ENCODE data around the gene MON2. TPM values are rescaled to one million over a fixed set of nuclear protein-coding genes. Genes with fewer than 3 reads are reported as not detected.
"Not testable (repeated sequence)": the region's sequence is repeated elsewhere in the genome, so short reads cannot be mapped to it uniquely, and the experiment has no call there.

The MON2 gene
- total RNA-seq, 4 donors from 2014 or later, result 54.3 to 212 (median 61.9) TPM

DNA sequence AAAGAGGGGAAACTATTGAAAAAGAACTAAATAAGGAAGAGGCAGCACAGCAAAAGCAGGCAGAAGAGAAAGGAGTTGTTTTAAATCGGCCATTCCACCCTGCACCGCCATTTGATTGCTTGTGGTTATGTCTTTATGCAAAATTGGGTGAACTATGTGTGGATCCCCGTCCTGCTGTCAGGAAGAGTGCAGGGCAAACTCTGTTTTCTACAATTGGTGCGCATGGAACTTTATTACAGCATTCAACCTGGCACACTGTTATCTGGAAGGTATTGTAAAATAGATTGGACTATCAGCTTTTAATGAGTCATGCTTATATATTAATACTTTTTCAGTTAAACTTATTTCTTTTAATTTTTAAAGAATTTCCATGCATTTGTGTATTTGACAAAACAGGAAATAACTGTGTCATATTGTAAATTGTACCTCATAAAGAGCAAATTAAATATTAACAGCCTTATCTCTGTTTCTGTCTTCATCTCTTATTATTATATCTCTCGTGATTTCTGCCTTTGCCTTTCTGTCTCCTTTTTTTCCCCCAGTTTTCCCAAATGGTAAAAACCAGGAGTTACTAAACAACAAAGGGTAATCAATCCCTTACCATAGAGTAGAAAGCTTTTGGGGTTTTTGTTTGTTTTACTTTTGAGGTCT, 86.4 kb downstream of the MON2 start:
- Histone ChIP-seq H3K4me3 (no peak overlapping the region), H3K9me3 (no peaks in the 10 kb centered on the region), H3K4me1 (no peaks in the 10 kb centered on the region), H3K27ac (no peak overlapping the region), H3K27me3 (no peaks in the 10 kb centered on the region), H3K36me3 (peaks cover 76% of the 10 kb centered on the region)
- TF ChIP-seq POLR2AphosphoS5 (IDR thresholded peaks at IDR 0.05) (no peak), EP300 (IDR thresholded peaks at IDR 0.05) (no peak), POLR2A (IDR thresholded peaks at IDR 0.05) (no peak)
- TF ChIP-seq, protein P1, sequence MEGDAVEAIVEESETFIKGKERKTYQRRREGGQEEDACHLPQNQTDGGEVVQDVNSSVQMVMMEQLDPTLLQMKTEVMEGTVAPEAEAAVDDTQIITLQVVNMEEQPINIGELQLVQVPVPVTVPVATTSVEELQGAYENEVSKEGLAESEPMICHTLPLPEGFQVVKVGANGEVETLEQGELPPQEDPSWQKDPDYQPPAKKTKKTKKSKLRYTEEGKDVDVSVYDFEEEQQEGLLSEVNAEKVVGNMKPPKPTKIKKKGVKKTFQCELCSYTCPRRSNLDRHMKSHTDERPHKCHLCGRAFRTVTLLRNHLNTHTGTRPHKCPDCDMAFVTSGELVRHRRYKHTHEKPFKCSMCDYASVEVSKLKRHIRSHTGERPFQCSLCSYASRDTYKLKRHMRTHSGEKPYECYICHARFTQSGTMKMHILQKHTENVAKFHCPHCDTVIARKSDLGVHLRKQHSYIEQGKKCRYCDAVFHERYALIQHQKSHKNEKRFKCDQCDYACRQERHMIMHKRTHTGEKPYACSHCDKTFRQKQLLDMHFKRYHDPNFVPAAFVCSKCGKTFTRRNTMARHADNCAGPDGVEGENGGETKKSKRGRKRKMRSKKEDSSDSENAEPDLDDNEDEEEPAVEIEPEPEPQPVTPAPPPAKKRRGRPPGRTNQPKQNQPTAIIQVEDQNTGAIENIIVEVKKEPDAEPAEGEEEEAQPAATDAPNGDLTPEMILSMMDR (IDR thresholded peaks at IDR 0.05), result no peak
- 95% methylated on average over 5 of the region's 5 CpGs for WGBS
- DNase-seq (ENCODE audit: low spot score in 2 of 2), result no peak

- H3K36me3 ChIP-seq, result peaks cover 52% of the 10 kb centered on the region
- not testable (repeated sequence) for H3K27me3 ChIP-seq; H3K4me1 ChIP-seq; H3K4me3 ChIP-seq; H3K27ac ChIP-seq; H3K9me3 ChIP-seq; DNase-seq (ENCODE audit: low spot score in 2 of 2)
- WGBS, result 100% methylated on average over 1 of the region's 1 CpG
Measured at GRCh38 chr12:62559366-62559765, 92.7 kb downstream of the MON2 start.

DNA sequence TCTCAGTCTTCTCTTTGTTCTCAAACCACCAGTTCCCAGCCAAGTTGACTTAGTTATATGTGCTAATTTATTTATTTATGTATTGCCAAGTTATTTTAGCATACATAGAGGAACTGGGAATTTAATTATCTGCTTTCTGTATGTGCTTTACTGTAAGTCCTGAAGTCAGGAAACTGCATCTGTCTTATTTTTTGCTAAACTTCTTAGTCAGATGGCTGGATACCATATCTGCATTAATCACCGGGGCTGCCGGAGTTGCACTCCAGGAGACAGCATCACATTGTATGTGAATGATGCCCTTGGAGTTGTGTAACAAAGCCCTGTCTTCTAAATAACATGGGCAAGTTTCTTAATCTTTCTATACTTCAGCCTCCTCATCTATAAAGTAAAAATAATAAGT, 96.2 kb downstream of the MON2 start:
- Histone ChIP-seq H3K27me3 (no peaks in the 10 kb centered on the region), H3K27ac (no peak overlapping the region), H3K36me3 (peaks cover 49% of the 10 kb centered on the region), H3K4me1 (no peaks in the 10 kb centered on the region), H3K4me3 (no peak overlapping the region), H3K9me3 (no peaks in the 10 kb centered on the region)
- TF ChIP-seq POLR2AphosphoS5 (IDR thresholded peaks at IDR 0.05), result no peak
- TF ChIP-seq, protein P1 (IDR thresholded peaks at IDR 0.05), result no peak
- TF ChIP-seq EP300 (IDR thresholded peaks at IDR 0.05), result no peak
- no peak for TF ChIP-seq POLR2A (IDR thresholded peaks at IDR 0.05)
- DNase-seq (ENCODE audit: low spot score in 2 of 2), result no peak
- 100% methylated on average over 2 of the region's 2 CpGs for WGBS

DNA sequence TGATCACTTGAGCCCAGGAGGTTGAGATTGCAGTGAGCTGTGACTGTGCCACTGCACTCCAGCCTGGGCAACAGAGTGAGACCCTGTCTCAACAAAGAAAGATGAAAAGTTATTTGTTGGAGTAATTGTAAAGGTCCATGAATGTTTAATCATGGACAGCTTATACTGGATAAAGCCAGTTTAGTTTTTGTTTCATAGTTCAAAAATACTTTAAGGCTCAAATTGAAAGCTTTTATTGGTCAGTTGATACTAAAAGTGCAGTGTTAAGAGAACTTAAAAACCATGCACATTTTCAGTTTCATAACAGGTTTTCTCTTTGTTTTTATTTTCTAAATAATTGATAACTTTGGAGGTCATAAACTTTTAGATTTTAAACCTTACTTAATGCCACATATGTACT, 108.4 kb downstream of the MON2 start:
- no peak overlapping the region for H3K4me3 ChIP-seq
- no peak for DNase-seq (ENCODE audit: low spot score in 2 of 2)
- H3K9me3 ChIP-seq, result no peaks in the 10 kb centered on the region
- peaks cover 24% of the 10 kb centered on the region for H3K36me3 ChIP-seq
- no peaks in the 10 kb centered on the region for H3K4me1 ChIP-seq
- H3K27ac ChIP-seq, result no peak overlapping the region
- H3K27me3 ChIP-seq, result no peaks in the 10 kb centered on the region
- TF ChIP-seq EP300 (IDR thresholded peaks at IDR 0.05) (no peak), POLR2AphosphoS5 (IDR thresholded peaks at IDR 0.05) (no peak), POLR2A (IDR thresholded peaks at IDR 0.05) (no peak)
- TF ChIP-seq, protein P1 (IDR thresholded peaks at IDR 0.05), result no peak

DNA sequence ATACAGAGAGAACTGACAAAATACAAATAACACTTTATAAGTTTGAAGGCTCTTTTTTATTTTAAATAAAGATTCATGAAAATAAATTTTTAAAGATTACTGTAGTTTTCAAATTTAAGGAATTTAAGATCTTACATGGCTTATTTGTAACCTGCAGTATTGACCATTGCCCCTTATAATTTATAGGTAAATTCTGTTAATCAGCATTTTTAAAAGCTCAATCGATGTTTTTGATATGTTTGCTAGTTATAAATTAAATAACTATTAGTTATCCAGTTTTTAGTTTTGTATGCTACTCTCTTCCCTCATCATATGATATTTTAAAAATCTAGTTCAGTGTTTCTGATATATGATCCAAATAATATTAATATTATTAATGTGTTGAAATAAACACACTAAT, 109.9 kb downstream of the MON2 start:
- no peak overlapping the region for H3K4me3 ChIP-seq
- H3K9me3 ChIP-seq, result no peaks in the 10 kb centered on the region
- no peak overlapping the region for H3K27ac ChIP-seq
- no peaks in the 10 kb centered on the region for H3K27me3 ChIP-seq
- no peak for DNase-seq (ENCODE audit: low spot score in 2 of 2)
- 93% methylated on average over 1 of the region's 1 CpG for WGBS
- peaks cover 18% of the 10 kb centered on the region for H3K36me3 ChIP-seq
- no peaks in the 10 kb centered on the region for H3K4me1 ChIP-seq
- TF ChIP-seq, protein P1 (IDR thresholded peaks at IDR 0.05), result no peak
- TF ChIP-seq EP300 (IDR thresholded peaks at IDR 0.05), result no peak
- no peak for TF ChIP-seq POLR2AphosphoS5 (IDR thresholded peaks at IDR 0.05)
- no peak for TF ChIP-seq POLR2A (IDR thresholded peaks at IDR 0.05)

GRCh38 chr12:62578726-62579125, 112.1 kb downstream of the MON2 start:
- Histone ChIP-seq H3K9me3 (no peaks in the 10 kb centered on the region), H3K4me3 (no peak overlapping the region), H3K4me1 (no peaks in the 10 kb centered on the region), H3K27ac (no peak overlapping the region), H3K27me3 (no peaks in the 10 kb centered on the region), H3K36me3 (peaks cover 7% of the 10 kb centered on the region)
- no peak for DNase-seq (ENCODE audit: low spot score in 2 of 2)
- WGBS, result 86% methylated on average over 2 of the region's 2 CpGs
- TF ChIP-seq POLR2AphosphoS5 (IDR thresholded peaks at IDR 0.05) (no peak), EP300 (IDR thresholded peaks at IDR 0.05) (no peak)
- TF ChIP-seq, protein P1 (IDR thresholded peaks at IDR 0.05), result no peak
